Stimulated activated CD4-positive, alpha-beta T cell treated with anti-CD3 and anti-CD28 coated beads, Interleukin-1b, Interleukin-23, amount 100 ng/mL, for 48 hours (primary cell): Measurements from ENCODE around the gene SOCS4.

Source experiments
- DNase-seq: peaks from one replicate; pipeline ENCODE4 v3.0.0-alpha.2; 2020

The SOCS4 gene

DNA sequence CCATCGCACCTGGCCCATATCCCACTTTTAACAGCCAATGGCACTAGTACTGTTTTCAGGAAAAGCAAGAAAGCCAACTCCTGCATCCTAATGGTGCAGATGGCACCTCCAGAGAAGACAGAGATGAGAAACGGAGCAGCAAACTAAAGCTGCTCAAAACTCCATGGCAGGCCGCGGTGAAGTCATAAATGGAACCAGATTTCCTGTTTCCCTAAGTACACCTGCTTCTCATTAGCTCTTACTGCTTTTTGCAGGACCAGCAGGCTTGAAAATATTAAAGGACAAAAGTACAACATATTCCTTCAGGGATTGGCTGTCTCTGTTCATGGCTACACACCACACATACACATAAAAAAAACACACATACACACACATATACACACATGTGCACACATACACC lies 65.3 kb downstream of the SOCS4 start:
- DNase-seq, result no peak

DNA sequence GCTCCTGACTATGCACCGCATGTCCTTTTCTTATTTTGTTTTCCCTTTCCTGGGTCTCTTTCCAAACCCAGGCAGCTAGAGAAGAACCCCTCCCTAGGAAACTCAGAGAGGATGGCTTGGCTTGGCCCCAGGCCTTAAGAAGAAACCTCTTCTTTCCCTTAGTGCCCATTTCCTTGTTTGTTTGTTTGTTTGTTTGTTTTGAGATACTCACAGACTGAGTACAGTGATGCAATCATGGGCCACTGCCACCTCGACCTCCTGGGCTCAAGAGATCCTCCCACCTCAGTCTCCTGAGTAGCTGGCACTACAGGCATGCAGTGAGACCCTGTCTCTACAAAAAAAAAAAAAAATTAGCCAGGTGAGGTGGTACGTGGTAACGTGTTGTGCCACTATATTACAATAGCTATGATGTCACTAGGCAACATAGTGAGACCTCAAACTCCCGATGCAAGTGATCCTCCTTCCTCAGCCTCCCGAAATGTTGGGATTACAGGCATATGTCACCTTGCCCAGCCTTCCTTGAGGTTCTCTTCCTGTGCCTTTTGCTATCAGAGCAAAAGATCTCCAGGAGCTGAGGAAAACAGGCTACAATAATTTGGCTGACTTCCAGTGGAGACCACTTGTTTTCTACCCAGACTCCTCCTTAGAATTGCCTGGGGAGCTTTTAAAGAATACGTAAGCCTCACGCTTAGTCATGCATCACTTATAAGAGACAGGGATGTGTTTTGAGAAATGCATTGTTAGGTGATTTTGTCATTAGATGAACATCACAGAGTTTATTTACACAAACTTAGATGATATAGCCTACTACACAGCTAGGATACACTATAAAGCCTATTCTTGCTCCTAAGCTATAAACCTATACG lies 67.5 kb downstream of the SOCS4 start:
- DNase-seq, result no peak

DNA sequence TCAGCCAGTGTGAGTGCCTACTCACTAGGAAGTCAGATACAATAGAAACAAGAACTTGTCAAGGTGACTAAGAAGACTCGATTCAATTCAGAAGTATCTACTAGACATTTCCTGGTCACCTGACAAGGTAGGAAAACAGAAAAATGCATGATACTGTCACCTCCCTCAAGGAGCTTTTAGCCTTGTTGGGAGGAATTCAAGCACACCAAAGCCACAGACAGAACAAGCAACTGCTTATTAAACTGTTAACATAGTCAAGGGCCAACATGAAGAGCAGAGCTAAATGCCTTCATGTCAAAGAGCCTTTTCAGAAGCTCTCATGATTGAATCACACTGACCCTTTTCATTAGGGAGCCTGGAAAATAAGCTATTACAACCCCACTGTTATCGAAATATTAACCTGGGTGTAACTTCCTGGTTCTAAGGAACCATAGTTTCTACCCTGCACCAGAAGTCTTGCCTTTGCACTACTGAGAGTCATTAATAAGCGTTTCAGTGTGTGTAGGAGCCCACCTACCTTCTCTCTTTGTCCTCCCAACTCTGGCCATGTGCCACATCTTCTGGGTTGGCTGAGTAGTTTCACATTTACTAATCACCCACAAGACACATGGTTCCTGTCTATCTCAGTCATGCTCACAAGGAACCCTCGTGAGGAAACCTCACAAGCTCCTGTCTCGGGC lies 71.0 kb downstream of the SOCS4 start:
- peak; percentile 57 for DNase-seq

DNA sequence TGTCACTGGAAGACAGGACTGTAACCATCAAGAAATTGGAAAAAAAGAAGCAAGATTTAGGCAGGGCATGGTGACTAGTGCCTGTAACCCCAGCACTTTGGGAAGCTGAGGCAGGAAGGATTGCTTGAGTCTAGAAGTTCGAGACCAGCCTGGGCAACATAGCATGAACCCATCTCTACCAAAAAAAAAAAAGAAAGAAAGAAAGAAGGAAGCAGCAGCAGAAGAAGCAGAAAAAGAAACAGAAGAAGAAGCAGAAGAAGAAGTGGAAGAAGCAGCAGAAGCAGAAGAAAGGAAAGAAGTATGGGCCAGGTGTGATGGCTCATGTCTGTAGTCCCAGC lies 71.5 kb downstream of the SOCS4 start:
- DNase-seq, result no peak
